HepG2 (cell line): Measurements from ENCODE around the gene KLHL17. TPM values are rescaled to one million over a fixed set of nuclear protein-coding genes. Genes with fewer than 3 reads are reported as not detected.

Experiments used
- EHMT2 ChIP-seq: fragments of 200-600 bp; sonication (generic); IDR thresholded peaks from 2 replicates; pipeline ENCODE4 v1.7.0; 2017; ENCODE audit warnings: antibody characterized with exemption, low read depth, low read length, borderline replicate concordance
- ERF ChIP-seq: IDR thresholded peaks from 2 replicates; pipeline ENCODE4 v1.6.1; 2018; ENCODE audit warnings: missing biosample characterization, missing genetic modification reagents
- GABPB1 ChIP-seq: IDR thresholded peaks from 2 replicates; pipeline ENCODE4 v1.6.1; 2016; ENCODE audit warnings: mild to moderate bottlenecking, missing genetic modification reagents, moderate library complexity, missing compliant biosample characterization
- KAT7 ChIP-seq: IDR thresholded peaks from 2 replicates; pipeline ENCODE4 v1.6.1; 2018; ENCODE audit warnings: borderline replicate concordance, missing compliant biosample characterization
- SOX13 ChIP-seq, 3 experiments: fragments of 450-650 bp in 1 of 3; sonication (generic) in 1 of 3; formaldehyde crosslinking in 1 of 3; IDR thresholded peaks in 2 of 3; conservative IDR thresholded peaks in 1 of 3; 2 replicates each; pipeline versions ENCODE4 v1.5.0 to v1.6.1; 2016 to 2020; ENCODE audit warnings: antibody characterized with exemption in 1 of 3, mild to moderate bottlenecking in 1 of 3, missing compliant biosample characterization in 1 of 3, missing genetic modification reagents in 1 of 3, moderate library complexity in 1 of 3
- ZEB1 ChIP-seq: IDR thresholded peaks from 2 replicates; pipeline ENCODE4 v1.6.1; 2012; ENCODE audit warnings: mild to moderate bottlenecking, low read depth, inconsistent platforms; ENCODE audit not compliant: insufficient replicate concordance
- ZNF253 ChIP-seq: sonication (generic); formaldehyde crosslinking; IDR thresholded peaks from 2 replicates; pipeline ENCODE4 v1.8.0; 2022; ENCODE audit warnings: mild to moderate bottlenecking, missing genetic modification reagents, borderline replicate concordance
- ZNF510 ChIP-seq: sonication (generic); formaldehyde crosslinking; IDR thresholded peaks from 2 replicates; pipeline ENCODE4 v1.4.0; 2020; ENCODE audit warnings: low read depth, mild to moderate bottlenecking, missing genetic modification reagents
- ZNF879 ChIP-seq: sonication (generic); formaldehyde crosslinking; IDR thresholded peaks from 2 replicates; pipeline ENCODE4 v1.8.1; 2023; ENCODE audit warnings: missing genetic modification reagents
- polyA plus RNA-seq, 8 experiments: library from polyadenylated mRNA; depleted of rRNA in 3 of 8; stranded (reverse) in 7 of 8; unstranded in 1 of 8; fragments of >200 nt; fragmentation: Illumina TruSeq in 4 of 8; extraction: Trizol in 4 of 8; gene quantifications; 2 replicates each; pipeline versions ENCODE4 v1.2.1 to v1.2.3, GENCODE V29; 2011 to 2016; ENCODE audit warnings: low read depth in 4 of 8, missing spikeins in 1 of 8, mixed read lengths in 1 of 8; ENCODE audit not compliant: insufficient read depth in 1 of 8
- total RNA-seq, 5 experiments: library from RNA; depleted of rRNA; stranded (reverse); fragments of >200 nt; fragmentation: Illumina TruSeq; extraction: Trizol; gene quantifications; 2 replicates each; pipeline ENCODE4 v1.2.3, GENCODE V29; 2016; ENCODE audit warnings: low read depth in 1 of 5
- TF ChIP-seq, protein P1 (sequence below): sonication (generic); formaldehyde crosslinking; IDR thresholded peaks from 2 replicates; pipeline ENCODE4 v1.4.0; 2020; ENCODE audit warnings: mild to moderate bottlenecking, missing genetic modification reagents
- TF ChIP-seq, protein P2 (sequence below): conservative IDR thresholded peaks from 2 replicates; pipeline ENCODE4 v1.6.1; 2018; ENCODE audit warnings: missing genetic modification reagents
- TF ChIP-seq, protein P3 (sequence below): sonication (generic); formaldehyde crosslinking; IDR thresholded peaks from 2 replicates; pipeline ENCODE4 v1.4.0; 2020; ENCODE audit warnings: mild to moderate bottlenecking, low read depth, missing genetic modification reagents
- TF ChIP-seq, protein P4 (sequence below): sonication (generic); formaldehyde crosslinking; IDR thresholded peaks from 2 replicates; pipeline ENCODE4 v1.4.0; 2020; ENCODE audit warnings: missing genetic modification reagents, borderline replicate concordance

KLHL17 gene
- total and polyA plus RNA-seq, 2 of the 13 experiments (the other 11 are each of a cell fraction or from before 2014, with no cell fraction given), result 9.3 to 24.7 TPM

GRCh38 chr1:1013105-1013921 lies 52.9 kb downstream of the KLHL17 start, which contains the start of gene ISG15 (continued):
- TF ChIP-seq, protein P1, sequence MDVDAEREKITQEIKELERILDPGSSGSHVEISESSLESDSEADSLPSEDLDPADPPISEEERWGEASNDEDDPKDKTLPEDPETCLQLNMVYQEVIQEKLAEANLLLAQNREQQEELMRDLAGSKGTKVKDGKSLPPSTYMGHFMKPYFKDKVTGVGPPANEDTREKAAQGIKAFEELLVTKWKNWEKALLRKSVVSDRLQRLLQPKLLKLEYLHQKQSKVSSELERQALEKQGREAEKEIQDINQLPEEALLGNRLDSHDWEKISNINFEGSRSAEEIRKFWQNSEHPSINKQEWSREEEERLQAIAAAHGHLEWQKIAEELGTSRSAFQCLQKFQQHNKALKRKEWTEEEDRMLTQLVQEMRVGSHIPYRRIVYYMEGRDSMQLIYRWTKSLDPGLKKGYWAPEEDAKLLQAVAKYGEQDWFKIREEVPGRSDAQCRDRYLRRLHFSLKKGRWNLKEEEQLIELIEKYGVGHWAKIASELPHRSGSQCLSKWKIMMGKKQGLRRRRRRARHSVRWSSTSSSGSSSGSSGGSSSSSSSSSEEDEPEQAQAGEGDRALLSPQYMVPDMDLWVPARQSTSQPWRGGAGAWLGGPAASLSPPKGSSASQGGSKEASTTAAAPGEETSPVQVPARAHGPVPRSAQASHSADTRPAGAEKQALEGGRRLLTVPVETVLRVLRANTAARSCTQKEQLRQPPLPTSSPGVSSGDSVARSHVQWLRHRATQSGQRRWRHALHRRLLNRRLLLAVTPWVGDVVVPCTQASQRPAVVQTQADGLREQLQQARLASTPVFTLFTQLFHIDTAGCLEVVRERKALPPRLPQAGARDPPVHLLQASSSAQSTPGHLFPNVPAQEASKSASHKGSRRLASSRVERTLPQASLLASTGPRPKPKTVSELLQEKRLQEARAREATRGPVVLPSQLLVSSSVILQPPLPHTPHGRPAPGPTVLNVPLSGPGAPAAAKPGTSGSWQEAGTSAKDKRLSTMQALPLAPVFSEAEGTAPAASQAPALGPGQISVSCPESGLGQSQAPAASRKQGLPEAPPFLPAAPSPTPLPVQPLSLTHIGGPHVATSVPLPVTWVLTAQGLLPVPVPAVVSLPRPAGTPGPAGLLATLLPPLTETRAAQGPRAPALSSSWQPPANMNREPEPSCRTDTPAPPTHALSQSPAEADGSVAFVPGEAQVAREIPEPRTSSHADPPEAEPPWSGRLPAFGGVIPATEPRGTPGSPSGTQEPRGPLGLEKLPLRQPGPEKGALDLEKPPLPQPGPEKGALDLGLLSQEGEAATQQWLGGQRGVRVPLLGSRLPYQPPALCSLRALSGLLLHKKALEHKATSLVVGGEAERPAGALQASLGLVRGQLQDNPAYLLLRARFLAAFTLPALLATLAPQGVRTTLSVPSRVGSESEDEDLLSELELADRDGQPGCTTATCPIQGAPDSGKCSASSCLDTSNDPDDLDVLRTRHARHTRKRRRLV (CRISPR knock-in tag), result peak; percentile 62; the same call in 1 of the 2 replicates
- TF ChIP-seq EHMT2 (no peak), ZEB1 (peak; percentile 25), ERF (CRISPR knock-in tag) (peak; percentile 67), SOX13 (IDR thresholded peaks at IDR 0.05) (no peak), SOX13 (CRISPR knock-in tag; conservative IDR thresholded peaks at IDR 0.05 in 1 of 2, IDR thresholded peaks at IDR 0.05 in 1 of 2) (0 out of 4 replicates have a peak, but pooled peaks of 1 of the 2 experiments have one; percentile 17), ZNF253 (peak; percentile 64; the same call in 1 of the 2 replicates), GABPB1 (CRISPR knock-in tag) (peak; percentile 60), KAT7 (CRISPR knock-in tag) (0 out of 2 replicates have a peak, but pooled peaks have one; percentile 17), ZNF510 (CRISPR knock-in tag) (0 out of 2 replicates have a peak, but pooled peaks have one; percentile 25), ZNF879 (CRISPR knock-in tag) (no peak)
- TF ChIP-seq, protein P2, sequence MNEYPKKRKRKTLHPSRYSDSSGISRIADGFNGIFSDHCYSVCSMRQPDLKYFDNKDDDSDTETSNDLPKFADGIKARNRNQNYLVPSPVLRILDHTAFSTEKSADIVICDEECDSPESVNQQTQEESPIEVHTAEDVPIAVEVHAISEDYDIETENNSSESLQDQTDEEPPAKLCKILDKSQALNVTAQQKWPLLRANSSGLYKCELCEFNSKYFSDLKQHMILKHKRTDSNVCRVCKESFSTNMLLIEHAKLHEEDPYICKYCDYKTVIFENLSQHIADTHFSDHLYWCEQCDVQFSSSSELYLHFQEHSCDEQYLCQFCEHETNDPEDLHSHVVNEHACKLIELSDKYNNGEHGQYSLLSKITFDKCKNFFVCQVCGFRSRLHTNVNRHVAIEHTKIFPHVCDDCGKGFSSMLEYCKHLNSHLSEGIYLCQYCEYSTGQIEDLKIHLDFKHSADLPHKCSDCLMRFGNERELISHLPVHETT (CRISPR knock-in tag), result peak; percentile 84
- TF ChIP-seq, protein P3, sequence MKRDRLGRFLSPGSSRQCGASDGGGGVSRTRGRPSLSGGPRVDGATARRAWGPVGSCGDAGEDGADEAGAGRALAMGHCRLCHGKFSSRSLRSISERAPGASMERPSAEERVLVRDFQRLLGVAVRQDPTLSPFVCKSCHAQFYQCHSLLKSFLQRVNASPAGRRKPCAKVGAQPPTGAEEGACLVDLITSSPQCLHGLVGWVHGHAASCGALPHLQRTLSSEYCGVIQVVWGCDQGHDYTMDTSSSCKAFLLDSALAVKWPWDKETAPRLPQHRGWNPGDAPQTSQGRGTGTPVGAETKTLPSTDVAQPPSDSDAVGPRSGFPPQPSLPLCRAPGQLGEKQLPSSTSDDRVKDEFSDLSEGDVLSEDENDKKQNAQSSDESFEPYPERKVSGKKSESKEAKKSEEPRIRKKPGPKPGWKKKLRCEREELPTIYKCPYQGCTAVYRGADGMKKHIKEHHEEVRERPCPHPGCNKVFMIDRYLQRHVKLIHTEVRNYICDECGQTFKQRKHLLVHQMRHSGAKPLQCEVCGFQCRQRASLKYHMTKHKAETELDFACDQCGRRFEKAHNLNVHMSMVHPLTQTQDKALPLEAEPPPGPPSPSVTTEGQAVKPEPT (CRISPR knock-in tag), result no peak; the same call in 1 of the 2 replicates
- TF ChIP-seq, protein P4, sequence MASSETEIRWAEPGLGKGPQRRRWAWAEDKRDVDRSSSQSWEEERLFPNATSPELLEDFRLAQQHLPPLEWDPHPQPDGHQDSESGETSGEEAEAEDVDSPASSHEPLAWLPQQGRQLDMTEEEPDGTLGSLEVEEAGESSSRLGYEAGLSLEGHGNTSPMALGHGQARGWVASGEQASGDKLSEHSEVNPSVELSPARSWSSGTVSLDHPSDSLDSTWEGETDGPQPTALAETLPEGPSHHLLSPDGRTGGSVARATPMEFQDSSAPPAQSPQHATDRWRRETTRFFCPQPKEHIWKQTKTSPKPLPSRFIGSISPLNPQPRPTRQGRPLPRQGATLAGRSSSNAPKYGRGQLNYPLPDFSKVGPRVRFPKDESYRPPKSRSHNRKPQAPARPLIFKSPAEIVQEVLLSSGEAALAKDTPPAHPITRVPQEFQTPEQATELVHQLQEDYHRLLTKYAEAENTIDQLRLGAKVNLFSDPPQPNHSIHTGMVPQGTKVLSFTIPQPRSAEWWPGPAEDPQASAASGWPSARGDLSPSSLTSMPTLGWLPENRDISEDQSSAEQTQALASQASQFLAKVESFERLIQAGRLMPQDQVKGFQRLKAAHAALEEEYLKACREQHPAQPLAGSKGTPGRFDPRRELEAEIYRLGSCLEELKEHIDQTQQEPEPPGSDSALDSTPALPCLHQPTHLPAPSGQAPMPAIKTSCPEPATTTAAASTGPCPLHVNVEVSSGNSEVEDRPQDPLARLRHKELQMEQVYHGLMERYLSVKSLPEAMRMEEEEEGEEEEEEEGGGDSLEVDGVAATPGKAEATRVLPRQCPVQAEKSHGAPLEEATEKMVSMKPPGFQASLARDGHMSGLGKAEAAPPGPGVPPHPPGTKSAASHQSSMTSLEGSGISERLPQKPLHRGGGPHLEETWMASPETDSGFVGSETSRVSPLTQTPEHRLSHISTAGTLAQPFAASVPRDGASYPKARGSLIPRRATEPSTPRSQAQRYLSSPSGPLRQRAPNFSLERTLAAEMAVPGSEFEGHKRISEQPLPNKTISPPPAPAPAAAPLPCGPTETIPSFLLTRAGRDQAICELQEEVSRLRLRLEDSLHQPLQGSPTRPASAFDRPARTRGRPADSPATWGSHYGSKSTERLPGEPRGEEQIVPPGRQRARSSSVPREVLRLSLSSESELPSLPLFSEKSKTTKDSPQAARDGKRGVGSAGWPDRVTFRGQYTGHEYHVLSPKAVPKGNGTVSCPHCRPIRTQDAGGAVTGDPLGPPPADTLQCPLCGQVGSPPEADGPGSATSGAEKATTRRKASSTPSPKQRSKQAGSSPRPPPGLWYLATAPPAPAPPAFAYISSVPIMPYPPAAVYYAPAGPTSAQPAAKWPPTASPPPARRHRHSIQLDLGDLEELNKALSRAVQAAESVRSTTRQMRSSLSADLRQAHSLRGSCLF (CRISPR knock-in tag), result no peak
